IPS-15b (cell line): ENCODE measurements around the gene CLNK.

Experiments
- H3K27me3 ChIP-seq: one replicate; pipeline ENCODE4 v1.6.1; 2013; ENCODE audit warnings: low read length; ENCODE audit not compliant: control insufficient read depth, insufficient read depth
- H3K36me3 ChIP-seq: one replicate; pipeline ENCODE4 v1.6.1; 2013; ENCODE audit warnings: low read length; ENCODE audit not compliant: control insufficient read depth, insufficient read depth
- H3K4me1 ChIP-seq: one replicate; pipeline ENCODE4 v1.6.1; 2013; ENCODE audit warnings: mild to moderate bottlenecking, low read length; ENCODE audit not compliant: control insufficient read depth, insufficient read depth
- H3K4me3 ChIP-seq: one replicate; pipeline ENCODE4 v1.5.1; 2013; ENCODE audit warnings: low read depth, low read length
- H3K9ac ChIP-seq: one replicate; pipeline ENCODE4 v1.6.1; 2013; ENCODE audit warnings: low read depth, mild to moderate bottlenecking, low read length
- H3K9me3 ChIP-seq: one replicate; pipeline ENCODE4 v1.6.1; 2013; ENCODE audit warnings: mild to moderate bottlenecking, low read length; ENCODE audit not compliant: control insufficient read depth, insufficient read depth

Gene CLNK

GRCh38 chr4:10605746-10606482, 78.7 kb downstream of the CLNK start:
- H3K9ac ChIP-seq: no peak overlapping the region
- H3K9me3 ChIP-seq: no peaks in the 10 kb centered on the region
- no peaks in the 10 kb centered on the region for H3K4me1 ChIP-seq
- no peaks in the 10 kb centered on the region for H3K36me3 ChIP-seq
- no peak overlapping the region for H3K4me3 ChIP-seq
- H3K27me3 ChIP-seq: no peaks in the 10 kb centered on the region

- H3K9me3 ChIP-seq: no peaks in the 10 kb centered on the region
These were observed 79.5 kb downstream of the CLNK start for GRCh38 chr4:10605031-10605430.

GRCh38 chr4:10599574-10599973, 85.0 kb downstream of the CLNK start:
- Histone ChIP-seq H3K4me3 (no peak overlapping the region), H3K4me1 (no peaks in the 10 kb centered on the region), H3K9ac (no peak overlapping the region), H3K27me3 (no peaks in the 10 kb centered on the region), H3K9me3 (no peaks in the 10 kb centered on the region), H3K36me3 (no peaks in the 10 kb centered on the region)

More at GRCh38 chr4:10605031-10605430, 79.5 kb downstream of the CLNK start:
- Histone ChIP-seq H3K4me1 (no peaks in the 10 kb centered on the region), H3K4me3 (no peak overlapping the region), H3K36me3 (no peaks in the 10 kb centered on the region), H3K27me3 (no peaks in the 10 kb centered on the region), H3K9ac (no peak overlapping the region)

- Histone ChIP-seq H3K4me1 (no peaks in the 10 kb centered on the region), H3K9ac (no peak overlapping the region), H3K36me3 (no peaks in the 10 kb centered on the region)
These were observed 85.7 kb downstream of the CLNK start for GRCh38 chr4:10598829-10599228.

GRCh38 chr4:10596586-10597290, 87.8 kb downstream of the CLNK start:
- no peaks in the 10 kb centered on the region for H3K4me1 ChIP-seq
- H3K9ac ChIP-seq: no peak overlapping the region
- H3K36me3 ChIP-seq: no peaks in the 10 kb centered on the region
- no peak overlapping the region for H3K4me3 ChIP-seq
- no peaks in the 10 kb centered on the region for H3K9me3 ChIP-seq
- no peaks in the 10 kb centered on the region for H3K27me3 ChIP-seq

More at GRCh38 chr4:10598829-10599228, 85.7 kb downstream of the CLNK start:
- Histone ChIP-seq H3K9me3 (no peaks in the 10 kb centered on the region), H3K27me3 (no peaks in the 10 kb centered on the region), H3K4me3 (no peak overlapping the region)

GRCh38 chr4:10593130-10593529, 91.4 kb downstream of the CLNK start:
- no peaks in the 10 kb centered on the region for H3K27me3 ChIP-seq
- H3K9me3 ChIP-seq: no peaks in the 10 kb centered on the region

GRCh38 chr4:10590896-10591295, 93.7 kb downstream of the CLNK start:
- Histone ChIP-seq H3K36me3 (no peaks in the 10 kb centered on the region), H3K9ac (no peak overlapping the region), H3K4me1 (no peaks in the 10 kb centered on the region), H3K27me3 (no peaks in the 10 kb centered on the region), H3K4me3 (no peak overlapping the region), H3K9me3 (no peaks in the 10 kb centered on the region)

More at GRCh38 chr4:10593130-10593529, 91.4 kb downstream of the CLNK start:
- Histone ChIP-seq H3K36me3 (no peaks in the 10 kb centered on the region), H3K4me3 (no peak overlapping the region), H3K4me1 (no peaks in the 10 kb centered on the region), H3K9ac (no peak overlapping the region)

- H3K4me3 ChIP-seq: no peak overlapping the region
- H3K27me3 ChIP-seq: no peaks in the 10 kb centered on the region
- H3K9me3 ChIP-seq: no peaks in the 10 kb centered on the region
- no peaks in the 10 kb centered on the region for H3K36me3 ChIP-seq
- H3K9ac ChIP-seq: no peak overlapping the region
- no peaks in the 10 kb centered on the region for H3K4me1 ChIP-seq
These were observed 94.8 kb downstream of the CLNK start for GRCh38 chr4:10589799-10590198.

- H3K9ac ChIP-seq: no peak overlapping the region
- no peak overlapping the region for H3K4me3 ChIP-seq
These were observed 95.2 kb downstream of the CLNK start for GRCh38 chr4:10589321-10589720.

GRCh38 chr4:10587697-10588096, 96.9 kb downstream of the CLNK start:
- no peak overlapping the region for H3K9ac ChIP-seq
- no peak overlapping the region for H3K4me3 ChIP-seq
- H3K36me3 ChIP-seq: no peaks in the 10 kb centered on the region
- H3K9me3 ChIP-seq: no peaks in the 10 kb centered on the region
- no peaks in the 10 kb centered on the region for H3K4me1 ChIP-seq
- no peaks in the 10 kb centered on the region for H3K27me3 ChIP-seq

More at GRCh38 chr4:10589321-10589720, 95.2 kb downstream of the CLNK start:
- Histone ChIP-seq H3K4me1 (no peaks in the 10 kb centered on the region), H3K9me3 (no peaks in the 10 kb centered on the region), H3K36me3 (no peaks in the 10 kb centered on the region), H3K27me3 (no peaks in the 10 kb centered on the region)

GRCh38 chr4:10587296-10587695, 97.3 kb downstream of the CLNK start:
- no peaks in the 10 kb centered on the region for H3K27me3 ChIP-seq
- H3K9ac ChIP-seq: no peak overlapping the region
- H3K4me3 ChIP-seq: no peak overlapping the region
- no peaks in the 10 kb centered on the region for H3K9me3 ChIP-seq
- no peaks in the 10 kb centered on the region for H3K4me1 ChIP-seq
- no peaks in the 10 kb centered on the region for H3K36me3 ChIP-seq

GRCh38 chr4:10584042-10584441, 100.5 kb downstream of the CLNK start:
- no peaks in the 10 kb centered on the region for H3K36me3 ChIP-seq
- peaks cover 3% of the 10 kb centered on the region for H3K4me1 ChIP-seq
- H3K9ac ChIP-seq: no peak overlapping the region
- no peaks in the 10 kb centered on the region for H3K27me3 ChIP-seq
- H3K4me3 ChIP-seq: no peak overlapping the region
- no peaks in the 10 kb centered on the region for H3K9me3 ChIP-seq
